Neuronal stem cell (in vitro differentiated cells): Measurements from ENCODE around the gene CYBRD1.

Experiments
- DNase-seq: peaks from one replicate; pipeline ENCODE4 v3.0.0-alpha.2; 2013; ENCODE audit warnings: low spot score
- H2AFZ ChIP-seq: one replicate; pipeline ENCODE4 v1.6.1; 2013; ENCODE audit warnings: mild to moderate bottlenecking, low read length, inconsistent platforms
- H2AK5ac ChIP-seq: 2 replicates; pipeline ENCODE4 v1.6.1; 2013; ENCODE audit warnings: low read depth, mild to moderate bottlenecking, inconsistent platforms, low read length, moderate library complexity, mixed read lengths
- H2BK120ac ChIP-seq: 2 replicates; pipeline ENCODE4 v1.6.1; 2013; ENCODE audit warnings: low read depth, mild to moderate bottlenecking, inconsistent platforms, low read length, moderate library complexity, mixed read lengths
- H2BK12ac ChIP-seq: one replicate; pipeline ENCODE4 v1.6.1; 2013; ENCODE audit warnings: low read length, inconsistent platforms
- H2BK15ac ChIP-seq: 2 replicates; pipeline ENCODE4 v1.6.1; 2013; ENCODE audit warnings: mild to moderate bottlenecking, low read length, inconsistent platforms, mixed read lengths
- H2BK5ac ChIP-seq: one replicate; pipeline ENCODE4 v1.6.1; 2013; ENCODE audit warnings: inconsistent platforms, mild to moderate bottlenecking, low read length, moderate library complexity
- H3K14ac ChIP-seq: one replicate; pipeline ENCODE4 v1.6.1; 2013; ENCODE audit warnings: low read length, inconsistent platforms
- H3K18ac ChIP-seq: 2 replicates; pipeline ENCODE4 v1.6.1; 2013; ENCODE audit warnings: low read length, inconsistent platforms
- H3K23ac ChIP-seq: 2 replicates; pipeline ENCODE4 v1.6.1; 2013; ENCODE audit warnings: low read depth, mild to moderate bottlenecking, mixed read lengths, low read length, inconsistent platforms; ENCODE audit not compliant: poor library complexity
- H3K27ac ChIP-seq: replicated peaks from 3 replicates; pipeline ENCODE4 v1.5.1; 2013; ENCODE audit warnings: low read length, inconsistent platforms
- H3K27me3 ChIP-seq, 3 experiments: 2 replicates each; pipeline ENCODE4 v1.6.1; 2013; ENCODE audit warnings: low read length in 3 of 3, mild to moderate bottlenecking in 2 of 3, inconsistent platforms in 1 of 3, low read depth in 1 of 3, mixed read lengths in 1 of 3, moderate library complexity in 1 of 3; ENCODE audit not compliant: control insufficient read depth in 3 of 3, insufficient read depth in 3 of 3
- H3K36me3 ChIP-seq, 2 donors: replicated peaks in 1 of 2; 2 replicates each; pipeline ENCODE4 v1.6.1; 2013; ENCODE audit warnings: low read length in 2 of 2; ENCODE audit not compliant: control insufficient read depth in 2 of 2, insufficient read depth in 2 of 2
- H3K4ac ChIP-seq: 2 replicates; pipeline ENCODE4 v1.6.1; 2013; ENCODE audit warnings: inconsistent platforms, mild to moderate bottlenecking, low read length, moderate library complexity
- H3K4me1 ChIP-seq, 2 donors: 1 replicate in 1 of 2; 2 replicates in 1 of 2; pipeline ENCODE4 v1.6.1; 2013; ENCODE audit warnings: low read length in 2 of 2, low read depth in 1 of 2; ENCODE audit not compliant: control insufficient read depth in 2 of 2, insufficient read depth in 1 of 2
- H3K4me2 ChIP-seq: one replicate; pipeline ENCODE4 v1.6.1; 2013; ENCODE audit warnings: mild to moderate bottlenecking, low read length, inconsistent platforms; ENCODE audit not compliant: insufficient read depth, poor library complexity, severe bottlenecking
- H3K4me3 ChIP-seq, 2 donors: 2 replicates each; pipeline ENCODE4 v1.5.1; 2013; ENCODE audit warnings: low read length in 2 of 2, mild to moderate bottlenecking in 2 of 2, inconsistent platforms in 1 of 2, moderate library complexity in 1 of 2
- H3K79me1 ChIP-seq: one replicate; pipeline ENCODE4 v1.6.1; 2013; ENCODE audit warnings: low read depth, mild to moderate bottlenecking, inconsistent platforms, low read length, moderate library complexity
- H3K9ac ChIP-seq: one replicate; pipeline ENCODE4 v1.6.1; 2013; ENCODE audit warnings: mild to moderate bottlenecking, low read depth, low read length, inconsistent platforms; ENCODE audit not compliant: poor library complexity
- H3K9me3 ChIP-seq, 2 donors: replicated peaks in 1 of 2; 2 replicates each; pipeline versions ENCODE3 to v1.6.1; 2013; ENCODE audit warnings: low read length in 2 of 2, mild to moderate bottlenecking in 2 of 2, inconsistent platforms in 1 of 2, low read depth in 1 of 2, mixed read lengths in 1 of 2, moderate library complexity in 1 of 2; ENCODE audit not compliant: control insufficient read depth in 2 of 2, insufficient read depth in 1 of 2
- H4K8ac ChIP-seq: one replicate; pipeline ENCODE4 v1.6.1; 2013; ENCODE audit warnings: low read depth, mild to moderate bottlenecking, inconsistent platforms, low read length, moderate library complexity
- H4K91ac ChIP-seq: one replicate; pipeline ENCODE4 v1.6.1; 2013; ENCODE audit warnings: low read length, low read depth, mild to moderate bottlenecking, inconsistent platforms; ENCODE audit not compliant: poor library complexity
- WGBS, 2 donors: extraction: QIAGEN DNeasy Blood & Tissue Kit; methylation state at CpG; one replicate each; pipeline ENCODE4 v1.1.7; 2013; ENCODE audit warnings: missing lambda C conversion rate in 2 of 2, mixed read lengths in 1 of 2; ENCODE audit not compliant: insufficient read length in 2 of 2, insufficient replicate concordance in 1 of 2; ENCODE audit errors: extremely low coverage in 2 of 2; 5-methylcytosine and 5-hydroxymethylcytosine counted together

CYBRD1 gene

GRCh38 chr2:171587567-171587966 is 65.3 kb downstream of the CYBRD1 start:
- no peaks in the 10 kb centered on the region for H3K4me1 ChIP-seq

GRCh38 chr2:171590116-171590515 is 67.8 kb downstream of the CYBRD1 start:
- H3K9me3 ChIP-seq, result peaks cover 0 to 2% of the 10 kb centered on the region in 2 donors
- WGBS, 2 donors, result no CpG with 5 or more reads among the region's 1 CpG
- no peak for DNase-seq

More at GRCh38 chr2:171587567-171587966, 65.3 kb downstream of the CYBRD1 start:
- H3K14ac ChIP-seq, result no peak overlapping the region
- no peak overlapping the region for H2BK120ac ChIP-seq
- H3K79me1 ChIP-seq, result no peaks in the 10 kb centered on the region
- H2AK5ac ChIP-seq, result no peak overlapping the region
- no peak overlapping the region for H3K4me2 ChIP-seq
- no peak for DNase-seq
- H3K27ac ChIP-seq, result no peak overlapping the region
- H3K27me3 ChIP-seq, result peaks cover 0 to 38% (median 0%) of the 10 kb centered on the region in 3 experiments
- peaks cover 0 to 2% of the 10 kb centered on the region in 2 donors for H3K9me3 ChIP-seq
- no peak overlapping the region for H4K8ac ChIP-seq
- H3K36me3 ChIP-seq, result no peaks in the 10 kb centered on the region
- no peak overlapping the region for H2BK12ac ChIP-seq
- H2AFZ ChIP-seq, result no peak overlapping the region
- H3K9ac ChIP-seq, result no peak overlapping the region
- H2BK15ac ChIP-seq, result no peak overlapping the region
- H3K23ac ChIP-seq, result no peak overlapping the region
- H4K91ac ChIP-seq, result no peak overlapping the region
- no peak overlapping the region for H3K18ac ChIP-seq
- no peak overlapping the region for H2BK5ac ChIP-seq
- H3K4ac ChIP-seq, result no peak overlapping the region
- no peak overlapping the region for H3K4me3 ChIP-seq
- WGBS, 2 donors, result no CpG with 5 or more reads among the region's 4 CpGs

GRCh38 chr2:171592036-171592555 is 69.8 kb downstream of the CYBRD1 start:
- H3K4me1 ChIP-seq, result no peaks in the 10 kb centered on the region
- no peak overlapping the region for H2BK120ac ChIP-seq
- H3K9me3 ChIP-seq, result peaks cover 0 to 2% of the 10 kb centered on the region in 2 donors
- no peak overlapping the region for H2BK12ac ChIP-seq
- no peak overlapping the region for H3K4ac ChIP-seq
- no peak overlapping the region for H3K4me2 ChIP-seq
- no peak overlapping the region for H4K8ac ChIP-seq
- H2AK5ac ChIP-seq, result no peak overlapping the region
- H3K79me1 ChIP-seq, result no peaks in the 10 kb centered on the region
- H3K27ac ChIP-seq, result no peak overlapping the region
- no peak overlapping the region for H3K18ac ChIP-seq
- H2BK15ac ChIP-seq, result no peak overlapping the region
- WGBS, 2 donors, result no CpG with 5 or more reads among the region's 7 CpGs
- H3K4me3 ChIP-seq, result no peak overlapping the region
- H4K91ac ChIP-seq, result no peak overlapping the region
- H3K36me3 ChIP-seq, result no peaks in the 10 kb centered on the region
- no peak overlapping the region for H3K23ac ChIP-seq
- H2AFZ ChIP-seq, result no peak overlapping the region
- H3K14ac ChIP-seq, result no peak overlapping the region
- H2BK5ac ChIP-seq, result no peak overlapping the region
- H3K9ac ChIP-seq, result no peak overlapping the region
- H3K27me3 ChIP-seq, result peaks cover 0 to 23% (median 0%) of the 10 kb centered on the region in 3 experiments
- DNase-seq, result no peak

More at GRCh38 chr2:171590116-171590515, 67.8 kb downstream of the CYBRD1 start:
- H3K4ac ChIP-seq, result no peak overlapping the region
- no peak overlapping the region for H3K27ac ChIP-seq
- H2AK5ac ChIP-seq, result no peak overlapping the region
- no peak overlapping the region for H2AFZ ChIP-seq
- no peak overlapping the region for H2BK5ac ChIP-seq
- H3K9ac ChIP-seq, result no peak overlapping the region
- H3K36me3 ChIP-seq, result no peaks in the 10 kb centered on the region
- H2BK120ac ChIP-seq, result no peak overlapping the region
- no peak overlapping the region for H2BK15ac ChIP-seq
- H3K4me3 ChIP-seq, result no peak overlapping the region
- H3K4me1 ChIP-seq, result no peaks in the 10 kb centered on the region
- H3K79me1 ChIP-seq, result no peaks in the 10 kb centered on the region
- H4K91ac ChIP-seq, result no peak overlapping the region
- H3K23ac ChIP-seq, result no peak overlapping the region
- H3K14ac ChIP-seq, result no peak overlapping the region
- H3K27me3 ChIP-seq, result peaks cover 0 to 41% (median 0%) of the 10 kb centered on the region in 3 experiments
- no peak overlapping the region for H3K4me2 ChIP-seq
- no peak overlapping the region for H2BK12ac ChIP-seq
- no peak overlapping the region for H3K18ac ChIP-seq
- H4K8ac ChIP-seq, result no peak overlapping the region

- Histone ChIP-seq H2AFZ (no peak overlapping the region), H3K14ac (no peak overlapping the region), H3K23ac (no peak overlapping the region), H2AK5ac (no peak overlapping the region), H3K27ac (no peak overlapping the region), H2BK120ac (no peak overlapping the region), H3K36me3 (no peaks in the 10 kb centered on the region), H3K9me3 (no peaks in the 10 kb centered on the region), H3K4me3 (no peak overlapping the region), H3K4me2 (no peak overlapping the region), H2BK5ac (no peak overlapping the region), H2BK15ac (no peak overlapping the region), H3K9ac (no peak overlapping the region), H4K8ac (no peak overlapping the region), H3K79me1 (no peaks in the 10 kb centered on the region), H3K27me3 (peaks cover 0 to 29% (median 0%) of the 10 kb centered on the region in 3 experiments), H4K91ac (no peak overlapping the region), H2BK12ac (no peak overlapping the region), H3K4ac (no peak overlapping the region), H3K18ac (no peak overlapping the region), H3K4me1 (no peaks in the 10 kb centered on the region)
- no peak for DNase-seq
Observed at GRCh38 chr2:171595456-171595855, 73.2 kb downstream of the CYBRD1 start.
